WTC11 (cell line): ENCODE data around the gene SRRM2. TPM values are rescaled to one million over a fixed set of nuclear protein-coding genes. Genes with fewer than 3 reads are reported as not detected.

Source experiments
- ATAC-seq: fragments of 200-7000 bp; cut with Tn5 transposase; 2 replicates; pipeline ENCODE4 v1.10.0; 2021; ENCODE audit warnings: mild to moderate bottlenecking, moderate library complexity
- CTCF ChIA-PET: fragments of 300-600 bp; sonication (Branson Sonifier 250); formaldehyde crosslinking; loops from one replicate; lab custom pipeline; 2021; ENCODE audit warnings: antibody characterized with exemption; lab: Charles Lee
- POLR2A ChIA-PET: fragments of 350-600 bp; sonication (Branson Sonifier 250); formaldehyde crosslinking; loops from one replicate; lab custom pipeline; 2021; ENCODE audit warnings: antibody characterized with exemption; lab: Charles Lee
- DNase-seq: peaks from one replicate; pipeline ENCODE4 v3.0.0; 2021; ENCODE audit warnings: low spot score
- H3K27ac Mint-ChIP-seq: 2 replicates; pipeline ENCODE4 v1.8.0; 2021; ENCODE audit warnings: mixed read lengths
- H3K27me3 Mint-ChIP-seq: 2 replicates; pipeline ENCODE4 v1.8.0; 2021; ENCODE audit warnings: low read depth, mild to moderate bottlenecking, moderate library complexity, mixed read lengths
- H3K36me3 Mint-ChIP-seq: 2 replicates; pipeline ENCODE4 v1.8.0; 2021; ENCODE audit warnings: mixed read lengths
- H3K4me1 Mint-ChIP-seq: 2 replicates; pipeline ENCODE4 v1.8.0; 2022; ENCODE audit warnings: mixed read lengths
- H3K4me3 Mint-ChIP-seq: 2 replicates; pipeline ENCODE4 v1.8.0; 2021; ENCODE audit warnings: mild to moderate bottlenecking, moderate library complexity, mixed read lengths
- H3K9me3 Mint-ChIP-seq: 2 replicates; pipeline ENCODE4 v1.8.0; 2021; ENCODE audit warnings: mixed read lengths
- ATF1 ChIP-seq: sonication (generic); formaldehyde crosslinking; IDR thresholded peaks from 2 replicates; pipeline ENCODE4 v1.8.1; 2023; ENCODE audit warnings: mild to moderate bottlenecking, moderate library complexity, missing genetic modification reagents
- ESRRA ChIP-seq: sonication (generic); formaldehyde crosslinking; IDR thresholded peaks from 2 replicates; pipeline ENCODE4 v1.8.1; 2022; ENCODE audit warnings: mild to moderate bottlenecking, missing genetic modification reagents, borderline replicate concordance
- ETV6 ChIP-seq: sonication (generic); formaldehyde crosslinking; IDR thresholded peaks from 2 replicates; pipeline ENCODE4 v1.8.1; 2022; ENCODE audit warnings: mild to moderate bottlenecking, missing genetic modification reagents
- FOXK1 ChIP-seq: sonication (generic); formaldehyde crosslinking; IDR thresholded peaks from 2 replicates; pipeline ENCODE4 v1.8.0; 2022; ENCODE audit warnings: mild to moderate bottlenecking, moderate library complexity, missing genetic modification reagents
- FOXP4 ChIP-seq: sonication (generic); formaldehyde crosslinking; IDR thresholded peaks from 2 replicates; pipeline ENCODE4 v1.8.0; 2022; ENCODE audit warnings: mild to moderate bottlenecking, missing genetic modification reagents
- IRF1 ChIP-seq: sonication (generic); formaldehyde crosslinking; IDR thresholded peaks from 2 replicates; pipeline ENCODE4 v1.8.0; 2023; ENCODE audit warnings: missing genetic modification reagents
- JAZF1 ChIP-seq: fragments of 250-450 bp; sonication (Bioruptor Pico); IDR thresholded peaks from 2 replicates; pipeline ENCODE4 v1.9.0; 2021; ENCODE audit warnings: moderate library complexity, mild to moderate bottlenecking, inconsistent platforms
- JUN ChIP-seq: sonication (generic); formaldehyde crosslinking; IDR thresholded peaks from 2 replicates; pipeline ENCODE4 v1.8.0; 2023; ENCODE audit warnings: mild to moderate bottlenecking, missing genetic modification reagents
- KAT7 ChIP-seq: sonication (generic); formaldehyde crosslinking; IDR thresholded peaks from 2 replicates; pipeline ENCODE4 v1.8.1; 2023; ENCODE audit warnings: missing genetic modification reagents, mild to moderate bottlenecking, borderline replicate concordance
- NR2C2 ChIP-seq: sonication (generic); formaldehyde crosslinking; IDR thresholded peaks from 2 replicates; pipeline ENCODE4 v1.8.0; 2022; ENCODE audit warnings: mild to moderate bottlenecking, missing genetic modification reagents
- NR3C1 ChIP-seq: sonication (generic); formaldehyde crosslinking; conservative IDR thresholded peaks from 2 replicates; pipeline ENCODE4 v1.8.1; 2023; ENCODE audit warnings: low read depth, mild to moderate bottlenecking, missing genetic modification reagents
- OVOL2 ChIP-seq: fragments of 250-450 bp; sonication (Bioruptor Pico); IDR thresholded peaks from 2 replicates; pipeline ENCODE4 v1.9.0; 2021; ENCODE audit warnings: mild to moderate bottlenecking, borderline replicate concordance
- RORB ChIP-seq: fragments of 250-450 bp; sonication (Bioruptor Pico); IDR thresholded peaks from 2 replicates; pipeline ENCODE4 v1.9.0; 2021; ENCODE audit warnings: mild to moderate bottlenecking
- SOX15 ChIP-seq: fragments of 250-450 bp; sonication (Bioruptor Pico); IDR thresholded peaks from 2 replicates; pipeline ENCODE4 v1.9.0; 2021; ENCODE audit warnings: mild to moderate bottlenecking
- TP53 ChIP-seq: sonication (generic); formaldehyde crosslinking; IDR thresholded peaks from 2 replicates; pipeline ENCODE4 v1.8.1; 2023; ENCODE audit warnings: mild to moderate bottlenecking, missing genetic modification reagents
- ZNF138 ChIP-seq: sonication (generic); formaldehyde crosslinking; conservative IDR thresholded peaks from 2 replicates; pipeline ENCODE4 v1.8.1; 2022; ENCODE audit warnings: mild to moderate bottlenecking, moderate library complexity, missing genetic modification reagents
- ZNF317 ChIP-seq: sonication (generic); formaldehyde crosslinking; IDR thresholded peaks from 2 replicates; pipeline ENCODE4 v1.8.1; 2023; ENCODE audit warnings: low read depth, mild to moderate bottlenecking, moderate library complexity, missing genetic modification reagents, borderline replicate concordance
- ZNF423 ChIP-seq: fragments of 250-450 bp; sonication (Bioruptor Pico); IDR thresholded peaks from 2 replicates; pipeline ENCODE4 v2.1.2; 2022; ENCODE audit warnings: mild to moderate bottlenecking, moderate library complexity
- total RNA-seq: library from RNA; stranded (reverse); gene quantifications from 3 replicates; pipeline ENCODE4 v1.2.3, GENCODE V29; 2021
- TF ChIP-seq, protein P1 (sequence below): sonication (generic); formaldehyde crosslinking; conservative IDR thresholded peaks from 2 replicates; pipeline ENCODE4 v1.8.1; 2022; ENCODE audit warnings: mild to moderate bottlenecking, missing genetic modification reagents
- TF ChIP-seq, protein P2 (sequence below): sonication (generic); formaldehyde crosslinking; conservative IDR thresholded peaks from 2 replicates; pipeline ENCODE4 v1.8.1; 2023; ENCODE audit warnings: mild to moderate bottlenecking, low read depth, missing genetic modification reagents, moderate library complexity
- TF ChIP-seq, protein P3 (sequence below): fragments of 250-450 bp; sonication (Bioruptor Pico); IDR thresholded peaks from 2 replicates; pipeline ENCODE4 v1.9.0; 2021; ENCODE audit warnings: mild to moderate bottlenecking

Gene SRRM2
- total RNA-seq, 1 experiment from 2014 or later, result 823 TPM

DNA sequence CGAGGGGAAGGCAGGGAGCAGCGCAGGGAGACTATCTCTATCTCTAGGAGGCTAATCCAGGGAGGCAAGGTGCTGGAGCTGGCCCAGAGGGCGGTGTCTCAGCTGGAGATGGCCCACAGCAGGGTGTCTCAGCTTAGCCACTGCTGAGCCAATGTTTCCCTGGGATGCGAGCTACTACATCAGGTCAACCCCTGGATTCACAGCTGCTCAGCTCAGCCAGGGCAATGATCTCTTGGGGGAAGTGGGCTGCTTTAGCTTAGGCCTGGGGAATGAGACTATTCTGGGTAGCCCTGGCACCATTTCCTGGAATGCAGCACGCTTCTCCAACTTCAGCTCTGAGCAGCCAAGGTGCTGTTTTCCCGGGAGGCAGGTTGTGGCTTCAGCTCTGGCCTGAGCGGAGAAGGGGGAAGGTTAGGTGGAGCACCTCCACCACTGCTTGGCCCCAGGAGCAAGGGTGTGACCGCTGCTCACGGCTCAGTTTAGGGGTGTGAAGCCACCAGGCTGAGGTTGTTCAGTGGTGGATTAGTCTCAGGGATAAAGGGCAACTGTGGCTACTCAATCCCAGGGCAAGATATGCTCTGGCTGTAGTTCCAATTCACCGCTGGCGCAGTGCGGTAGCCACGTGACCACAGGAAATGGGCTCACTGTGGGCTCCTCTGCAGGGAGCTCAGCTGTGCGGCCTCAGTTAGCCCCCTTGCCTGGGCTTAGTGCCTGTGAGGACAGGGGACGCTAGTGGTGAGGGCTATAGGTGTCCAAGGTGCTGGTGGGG lies 59.4 kb downstream of the SRRM2 start:
- TF ChIP-seq, protein P1, sequence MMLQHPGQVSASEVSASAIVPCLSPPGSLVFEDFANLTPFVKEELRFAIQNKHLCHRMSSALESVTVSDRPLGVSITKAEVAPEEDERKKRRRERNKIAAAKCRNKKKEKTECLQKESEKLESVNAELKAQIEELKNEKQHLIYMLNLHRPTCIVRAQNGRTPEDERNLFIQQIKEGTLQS, result no peak
- TF ChIP-seq NR3C1 (CRISPR knock-in tag) (no peak), ZNF423 (CRISPR knock-in tag) (peak; percentile 40; the same call in 1 of the 2 replicates), SOX15 (CRISPR knock-in tag) (no peak), KAT7 (no peak), TP53 (CRISPR knock-in tag) (no peak)
- TF ChIP-seq, protein P2, sequence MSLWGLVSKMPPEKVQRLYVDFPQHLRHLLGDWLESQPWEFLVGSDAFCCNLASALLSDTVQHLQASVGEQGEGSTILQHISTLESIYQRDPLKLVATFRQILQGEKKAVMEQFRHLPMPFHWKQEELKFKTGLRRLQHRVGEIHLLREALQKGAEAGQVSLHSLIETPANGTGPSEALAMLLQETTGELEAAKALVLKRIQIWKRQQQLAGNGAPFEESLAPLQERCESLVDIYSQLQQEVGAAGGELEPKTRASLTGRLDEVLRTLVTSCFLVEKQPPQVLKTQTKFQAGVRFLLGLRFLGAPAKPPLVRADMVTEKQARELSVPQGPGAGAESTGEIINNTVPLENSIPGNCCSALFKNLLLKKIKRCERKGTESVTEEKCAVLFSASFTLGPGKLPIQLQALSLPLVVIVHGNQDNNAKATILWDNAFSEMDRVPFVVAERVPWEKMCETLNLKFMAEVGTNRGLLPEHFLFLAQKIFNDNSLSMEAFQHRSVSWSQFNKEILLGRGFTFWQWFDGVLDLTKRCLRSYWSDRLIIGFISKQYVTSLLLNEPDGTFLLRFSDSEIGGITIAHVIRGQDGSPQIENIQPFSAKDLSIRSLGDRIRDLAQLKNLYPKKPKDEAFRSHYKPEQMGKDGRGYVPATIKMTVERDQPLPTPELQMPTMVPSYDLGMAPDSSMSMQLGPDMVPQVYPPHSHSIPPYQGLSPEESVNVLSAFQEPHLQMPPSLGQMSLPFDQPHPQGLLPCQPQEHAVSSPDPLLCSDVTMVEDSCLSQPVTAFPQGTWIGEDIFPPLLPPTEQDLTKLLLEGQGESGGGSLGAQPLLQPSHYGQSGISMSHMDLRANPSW (CRISPR knock-in tag), result no peak
- Mint-ChIP-seq H3K27ac (no peak overlapping the region), H3K4me1 (no peaks in the 10 kb centered on the region), H3K9me3 (no peaks in the 10 kb centered on the region), H3K27me3 (peaks cover 9% of the 10 kb centered on the region; the same call in 1 of the 2 replicates), H3K4me3 (no peak overlapping the region), H3K36me3 (no peaks in the 10 kb centered on the region)
- ATAC-seq, result no peak
- ChIA-PET CTCF (interaction anchor here (0.6 to 5.1 kb wide), 8 partner anchors 10 to 107 kb away, joined by 3 to 29 read pairs (median 4); partner anchors contain the start of gene PRSS41), POLR2A (no interaction called here)
- no peak for DNase-seq

GRCh38 chr16:2813771-2814221 lies 61.4 kb downstream of the SRRM2 start:
- Mint-ChIP-seq H3K4me3 (no peak overlapping the region), H3K27ac (no peak overlapping the region), H3K9me3 (no peaks in the 10 kb centered on the region), H3K4me1 (no peaks in the 10 kb centered on the region), H3K27me3 (peaks cover 9% of the 10 kb centered on the region; the same call in 1 of the 2 replicates), H3K36me3 (no peaks in the 10 kb centered on the region)
- POLR2A ChIA-PET, result no interaction called here
- TF ChIP-seq NR2C2 (CRISPR knock-in tag), result no peak
- TF ChIP-seq FOXP4 (CRISPR knock-in tag), result no peak
- no peak for TF ChIP-seq OVOL2 (CRISPR knock-in tag)
- no peak for TF ChIP-seq ESRRA (CRISPR knock-in tag)
- TF ChIP-seq ETV6 (CRISPR knock-in tag), result no peak
- TF ChIP-seq ATF1 (CRISPR knock-in tag), result no peak
- TF ChIP-seq FOXK1 (CRISPR knock-in tag), result no peak
- no peak for TF ChIP-seq RORB (CRISPR knock-in tag)
- no peak for TF ChIP-seq JUN (CRISPR knock-in tag)
- no peak for TF ChIP-seq IRF1 (CRISPR knock-in tag)
- no peak for TF ChIP-seq ZNF138 (CRISPR knock-in tag)
- TF ChIP-seq JAZF1, result no peak
- TF ChIP-seq ZNF317, result no peak
- TF ChIP-seq ZNF423 (CRISPR knock-in tag), result no peak
- TF ChIP-seq, protein P3, sequence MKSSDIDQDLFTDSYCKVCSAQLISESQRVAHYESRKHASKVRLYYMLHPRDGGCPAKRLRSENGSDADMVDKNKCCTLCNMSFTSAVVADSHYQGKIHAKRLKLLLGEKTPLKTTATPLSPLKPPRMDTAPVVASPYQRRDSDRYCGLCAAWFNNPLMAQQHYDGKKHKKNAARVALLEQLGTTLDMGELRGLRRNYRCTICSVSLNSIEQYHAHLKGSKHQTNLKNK (CRISPR knock-in tag), result no peak
- CTCF ChIA-PET, result interaction anchor here (0.7 to 5.1 kb wide), 6 partner anchors 16 to 107 kb away, joined by 3 to 29 read pairs (median 5); partner anchors contain the start of genes FLYWCH2 and PRSS41
- DNase-seq (no peak), ATAC-seq (no peak)
